HCT116 (cell line): ENCODE measurements around the gene ZNF750. TPM values are rescaled to one million over a fixed set of nuclear protein-coding genes. Genes with fewer than 3 reads are reported as not detected.

Source experiments
- ATAC-seq: fragments of 200-7000 bp; cut with Tn5 transposase; 2 replicates; pipeline ENCODE4 v1.9.1; 2020; ENCODE audit warnings: mild to moderate bottlenecking, moderate library complexity
- BruUV-seq: library from RNA; stranded (reverse); fragments of 400-500 nt; replicated peaks from 2 replicates; lab custom pipeline; 2021; lab: Mats Ljungman, UMichigan
- CTCF ChIA-PET: fragments of 300-600 bp; sonication (Branson Sonifier 250); formaldehyde crosslinking; loops from one replicate; lab custom pipeline; 2021; ENCODE audit warnings: antibody characterized with exemption; lab: Charles Lee
- POLR2A ChIA-PET: fragments of 300-600, 350-600 bp; sonication (Branson Sonifier 250); formaldehyde crosslinking; loops from one replicate; lab custom pipeline; 2021; ENCODE audit warnings: antibody characterized with exemption; lab: Charles Lee
- RAD21 ChIA-PET, 2 experiments: fragments of 300-600 bp; sonication (Branson Sonifier 250); formaldehyde crosslinking; loops; one replicate each; lab custom pipeline; 2023; ENCODE audit warnings: low total read pairs in 2 of 2; ENCODE audit not compliant: uncharacterized antibody in 2 of 2, unreplicated experiment in 2 of 2, low non-redundant PET in 1 of 2; lab: Charles Lee
- DNase-seq: peaks from one replicate; pipeline ENCODE4 v3.0.0-alpha.2; 2010; ENCODE audit warnings: low read depth, low spot score
- H2AFZ ChIP-seq: fragments of 200-600 bp; shearing (Covaris generic), sonication (generic); 2 replicates; pipeline ENCODE4 v1.6.1; 2017; ENCODE audit warnings: low read depth, mixed run types, mixed read lengths, antibody characterized with exemption, low read length; ENCODE audit not compliant: poor library complexity, severe bottlenecking
- H3K27ac ChIP-seq: 2 replicates; pipeline ENCODE4 v1.5.1; 2012; ENCODE audit warnings: low read depth, low read length
- H3K27me3 ChIP-seq: fragments of 200-600 bp; sonication (generic); 2 replicates; pipeline ENCODE4 v1.6.1; 2016; ENCODE audit warnings: mixed run types, low read length, mixed read lengths; ENCODE audit not compliant: insufficient read depth
- H3K36me3 ChIP-seq, 2 experiments: fragments of 200-500 bp in 1 of 2; fragments of 200-600 bp in 1 of 2; sonication (Bioruptor generic) in 1 of 2; sonication (generic) in 1 of 2; 2 replicates each; pipeline versions ENCODE4 v1.5.1 to v1.6.1; 2014 to 2016; ENCODE audit warnings: low read length in 2 of 2, inconsistent platforms in 1 of 2, mixed read lengths in 1 of 2, mixed run types in 1 of 2; ENCODE audit not compliant: insufficient read depth in 2 of 2, control insufficient read depth in 1 of 2
- H3K4me1 ChIP-seq, 2 experiments: fragments of 200-600 bp in 1 of 2; sonication (generic) in 1 of 2; 2 replicates each; pipeline versions ENCODE4 v1.5.1 to v1.6.1; 2012 to 2017; ENCODE audit warnings: low read length in 2 of 2, inconsistent platforms in 1 of 2, mild to moderate bottlenecking in 1 of 2, mixed read lengths in 1 of 2, mixed run types in 1 of 2, moderate library complexity in 1 of 2; ENCODE audit not compliant: insufficient read depth in 2 of 2, control insufficient read depth in 1 of 2
- H3K4me2 ChIP-seq: fragments of 200-600 bp; sonication (generic); 2 replicates; pipeline ENCODE4 v1.6.1; 2017; ENCODE audit warnings: mixed run types, low read length, mixed read lengths
- H3K4me3 ChIP-seq, 2 experiments: fragments of 200-600 bp in 1 of 2; sonication (generic) in 1 of 2; replicated peaks in 1 of 2; 2 replicates each; pipeline ENCODE4 v1.5.1; 2011 to 2016; ENCODE audit warnings: low read length in 2 of 2, control low read depth in 1 of 2, low read depth in 1 of 2, mild to moderate bottlenecking in 1 of 2, mixed read lengths in 1 of 2, mixed run types in 1 of 2
- H3K79me2 ChIP-seq: fragments of 200-600 bp; sonication (generic); 2 replicates; pipeline ENCODE4 v1.6.1; 2017; ENCODE audit warnings: mild to moderate bottlenecking, mixed run types, low read length, moderate library complexity, mixed read lengths; ENCODE audit not compliant: insufficient read depth
- H3K9ac ChIP-seq: fragments of 200-600 bp; sonication (generic); 2 replicates; pipeline ENCODE4 v1.6.1; 2016; ENCODE audit warnings: low read length, mixed read lengths
- H3K9me2 ChIP-seq: fragments of 200-600 bp; sonication (generic), shearing (Covaris generic); 2 replicates; pipeline ENCODE4 v1.6.1; 2017; ENCODE audit warnings: mixed run types, mild to moderate bottlenecking, moderate library complexity; ENCODE audit not compliant: insufficient read depth
- H3K9me3 ChIP-seq, 2 experiments: fragments of 200-500 bp in 1 of 2; fragments of 200-600 bp in 1 of 2; sonication (Bioruptor generic) in 1 of 2; sonication (generic) in 1 of 2; 2 replicates each; pipeline ENCODE4 v1.6.1; 2014 to 2017; ENCODE audit warnings: low read length in 2 of 2, mixed read lengths in 2 of 2, inconsistent platforms in 1 of 2, low read depth in 1 of 2, mild to moderate bottlenecking in 1 of 2, mixed run types in 1 of 2, moderate library complexity in 1 of 2; ENCODE audit not compliant: control insufficient read depth in 1 of 2, insufficient read depth in 1 of 2
- H4K20me1 ChIP-seq: fragments of 200-600 bp; sonication (generic), shearing (Covaris generic); 2 replicates; pipeline ENCODE4 v1.6.1; 2017; ENCODE audit warnings: mixed run types, mild to moderate bottlenecking, moderate library complexity; ENCODE audit not compliant: insufficient read depth
- CBX3 ChIP-seq: IDR thresholded peaks from 2 replicates; pipeline ENCODE4 v1.6.1; 2012; ENCODE audit warnings: low read depth
- CEBPB ChIP-seq: IDR thresholded peaks from 2 replicates; pipeline ENCODE4 v1.6.1; 2012; ENCODE audit warnings: low read depth
- ELF1 ChIP-seq: IDR thresholded peaks from 2 replicates; pipeline ENCODE4 v1.6.1; 2012; ENCODE audit warnings: low read depth, borderline replicate concordance
- FOSL1 ChIP-seq: IDR thresholded peaks from 2 replicates; pipeline ENCODE4 v1.6.1; 2012; ENCODE audit warnings: low read depth
- POLR2A ChIP-seq: IDR thresholded peaks from 2 replicates; pipeline ENCODE4 v1.7.0; 2011; ENCODE audit warnings: borderline replicate concordance; ENCODE audit not compliant: insufficient read depth, insufficient read length; ENCODE audit errors: extremely low read depth
- SIN3A ChIP-seq: IDR thresholded peaks from 2 replicates; pipeline ENCODE4 v1.6.1; 2012; ENCODE audit warnings: low read depth
- ZNF274 ChIP-seq: fragments of 200-500 bp; sonication (Bioruptor generic); IDR thresholded peaks from 2 replicates; pipeline ENCODE4 v1.6.1; 2014; ENCODE audit warnings: mild to moderate bottlenecking, low read depth, low read length, inconsistent platforms
- intact Hi-C: fragments of 100-400 bp; cut with micrococcal nuclease; formaldehyde crosslinking; loops from 2 replicates; pipeline ENCODE4 v1.10.0; 2022
- total RNA-seq: library from RNA; stranded (reverse); gene quantifications from one replicate; pipeline ENCODE4 v1.2.1, GENCODE V29; 2021; ENCODE audit not compliant: unreplicated experiment
- TF ChIP-seq, protein P1 (sequence below), 3 experiments: fragments of 200-600 bp in 1 of 3; sonication (generic) in 1 of 3; IDR thresholded peaks in 2 of 3; conservative IDR thresholded peaks in 1 of 3; 2 replicates each; pipeline ENCODE4 v1.5.1; 2012 to 2017; ENCODE audit warnings: low read depth in 2 of 3, low read length in 2 of 3, antibody characterized with exemption in 1 of 3, borderline replicate concordance in 1 of 3, control low read depth in 1 of 3, mild to moderate bottlenecking in 1 of 3, mixed read lengths in 1 of 3, mixed run types in 1 of 3, moderate library complexity in 1 of 3; ENCODE audit not compliant: insufficient read depth in 1 of 3

Gene ZNF750
- total RNA-seq, 1 experiment from 2014 or later = not detected

DNA sequence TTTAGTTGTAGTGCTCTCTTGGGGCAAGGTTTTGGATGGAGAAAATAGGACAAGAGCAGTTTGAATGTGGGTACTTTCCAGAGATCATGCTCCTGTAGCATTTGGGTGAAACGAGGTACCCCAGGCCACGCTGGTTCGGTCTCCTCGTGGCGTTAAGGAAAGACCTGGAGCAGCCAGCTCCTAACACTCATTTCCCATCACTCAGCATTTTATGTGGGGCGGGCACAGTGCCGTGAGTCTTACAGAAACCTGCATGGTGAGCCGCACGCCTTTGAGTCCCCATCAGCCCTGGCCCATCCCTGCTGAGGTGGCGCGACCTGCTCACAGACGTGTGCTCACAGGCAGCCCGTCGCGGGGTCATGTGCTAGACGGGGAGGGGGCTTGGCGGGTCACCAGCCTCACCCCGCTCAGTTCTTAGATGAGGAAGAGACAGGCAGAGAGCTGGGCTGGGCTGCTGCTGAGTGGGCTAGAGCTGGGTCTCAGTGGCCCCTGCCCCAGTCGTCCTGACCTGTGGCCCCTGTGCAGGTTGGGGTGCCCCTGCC lies 50.7 kb downstream of the ZNF750 start:
- CTCF ChIA-PET = no interaction called here
- no TSS peak for BruUV-seq

More for the DNA sequence above, 50.7 kb downstream of the ZNF750 start:
- H3K79me2 ChIP-seq = peaks cover 60% of the 10 kb centered on the region
- no peak overlapping the region for H3K27ac ChIP-seq
- no peak for DNase-seq
- no peaks in the 10 kb centered on the region for H4K20me1 ChIP-seq
- no peaks in the 10 kb centered on the region; a peak in 1 of 4 replicates for H3K36me3 ChIP-seq
- H3K9ac ChIP-seq = no peak overlapping the region
- no peaks in the 10 kb centered on the region for H3K9me3 ChIP-seq
- no peaks in the 10 kb centered on the region for H3K27me3 ChIP-seq
- peaks cover 0 to 5% of the 10 kb centered on the region in 2 experiments; a peak in 1 of 4 replicates for H3K4me1 ChIP-seq
- RAD21 ChIA-PET = no interaction called here
- no peaks in the 10 kb centered on the region for H3K9me2 ChIP-seq
- H3K4me2 ChIP-seq = no peak overlapping the region
- H2AFZ ChIP-seq = no peak overlapping the region
- no peak for ATAC-seq
- no peak overlapping the region for H3K4me3 ChIP-seq
- TF ChIP-seq, protein P1, sequence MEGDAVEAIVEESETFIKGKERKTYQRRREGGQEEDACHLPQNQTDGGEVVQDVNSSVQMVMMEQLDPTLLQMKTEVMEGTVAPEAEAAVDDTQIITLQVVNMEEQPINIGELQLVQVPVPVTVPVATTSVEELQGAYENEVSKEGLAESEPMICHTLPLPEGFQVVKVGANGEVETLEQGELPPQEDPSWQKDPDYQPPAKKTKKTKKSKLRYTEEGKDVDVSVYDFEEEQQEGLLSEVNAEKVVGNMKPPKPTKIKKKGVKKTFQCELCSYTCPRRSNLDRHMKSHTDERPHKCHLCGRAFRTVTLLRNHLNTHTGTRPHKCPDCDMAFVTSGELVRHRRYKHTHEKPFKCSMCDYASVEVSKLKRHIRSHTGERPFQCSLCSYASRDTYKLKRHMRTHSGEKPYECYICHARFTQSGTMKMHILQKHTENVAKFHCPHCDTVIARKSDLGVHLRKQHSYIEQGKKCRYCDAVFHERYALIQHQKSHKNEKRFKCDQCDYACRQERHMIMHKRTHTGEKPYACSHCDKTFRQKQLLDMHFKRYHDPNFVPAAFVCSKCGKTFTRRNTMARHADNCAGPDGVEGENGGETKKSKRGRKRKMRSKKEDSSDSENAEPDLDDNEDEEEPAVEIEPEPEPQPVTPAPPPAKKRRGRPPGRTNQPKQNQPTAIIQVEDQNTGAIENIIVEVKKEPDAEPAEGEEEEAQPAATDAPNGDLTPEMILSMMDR (IDR thresholded peaks at IDR 0.05 in 2 of 3, conservative IDR thresholded peaks at IDR 0.05 in 1 of 3; ENCODE audit: borderline replicate concordance in 1 of 3, insufficient read depth in 1 of 3, low read depth in 2 of 3, low read length in 2 of 3) = no peak
- TF ChIP-seq POLR2A (no peak), ELF1 (no peak), SIN3A (no peak), CEBPB (no peak), CBX3 (no peak), ZNF274 (no peak), FOSL1 (no peak)
- TF ChIP-seq, all 23 proteins: peak for 0
- POLR2A ChIA-PET = no interaction called here
- intact Hi-C loops = no loop called here
